ENCODE data around the gene CCL4.
"Not testable (repeated sequence)": the region's sequence is repeated elsewhere in the genome, so short reads cannot be mapped to it uniquely, and the experiment has no call there.

CCL4 gene

DNA sequence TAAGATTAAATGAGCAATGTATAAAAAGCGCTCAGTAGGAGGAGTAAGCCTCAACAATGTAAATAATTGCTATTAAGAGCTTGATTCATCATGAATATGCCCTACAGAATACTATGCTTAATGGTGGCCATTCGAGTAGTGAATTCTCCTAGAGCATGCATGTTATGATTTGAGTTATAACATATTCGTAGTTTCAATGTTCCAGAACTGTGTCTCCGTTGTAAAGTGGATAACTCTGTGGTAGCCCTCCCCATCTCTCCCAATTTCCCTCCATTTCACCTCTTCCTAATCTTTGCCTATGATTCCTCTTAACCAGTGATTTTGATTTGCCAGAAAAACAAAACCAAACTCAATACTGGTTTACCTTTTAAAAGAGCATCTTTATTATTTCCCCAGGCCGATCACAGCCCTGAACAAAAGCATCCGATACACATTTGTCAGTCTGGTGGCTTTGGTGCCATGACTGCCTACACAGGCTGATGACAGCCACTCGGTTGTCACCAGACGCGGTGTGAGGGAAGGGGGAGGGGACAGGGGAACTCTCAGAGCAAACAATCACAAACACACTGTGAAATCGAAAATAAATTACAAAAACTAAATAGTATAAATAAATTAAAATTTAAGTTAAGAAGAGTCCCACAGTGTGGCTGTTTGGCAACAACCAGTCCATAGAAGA, 15.6 kb upstream of the CCL4 start:
- not testable (repeated sequence) for DNase-seq (ENCODE audit: low read depth)

DNA sequence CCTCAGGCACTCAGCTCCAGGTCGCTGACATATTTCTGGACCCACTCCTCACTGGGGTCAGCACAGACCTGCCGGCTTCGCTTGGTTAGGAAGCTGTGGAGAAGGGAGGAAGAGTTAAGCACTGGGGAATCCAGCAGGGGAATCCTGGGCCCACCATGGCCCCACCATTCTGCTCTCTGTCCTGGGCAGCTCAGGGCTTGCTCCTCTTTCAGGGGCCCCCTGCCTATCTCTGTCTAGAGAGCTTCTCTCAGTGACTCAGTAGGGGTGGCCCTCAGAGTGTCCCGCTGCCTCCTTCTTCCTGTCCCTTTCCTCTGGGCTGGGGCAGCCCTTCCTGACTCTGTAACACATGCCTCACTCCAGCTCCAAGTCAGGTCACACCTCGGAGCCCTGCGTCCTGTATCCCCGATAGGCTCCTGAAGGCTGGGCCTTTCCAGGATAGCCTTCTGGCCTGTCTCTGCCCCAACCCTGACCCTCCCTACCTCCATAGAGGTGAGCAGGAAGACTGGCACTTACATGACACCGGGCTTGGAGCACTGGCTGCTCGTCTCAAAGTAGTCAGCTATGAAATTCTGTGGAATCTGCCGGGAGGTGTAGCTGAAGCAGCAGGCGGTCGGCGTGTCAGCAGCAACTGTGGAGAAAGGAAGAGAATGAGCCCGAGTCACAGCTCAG, 14.8 kb upstream of the CCL4 start:
- DNase-seq (ENCODE audit: low read depth): no peak

DNA sequence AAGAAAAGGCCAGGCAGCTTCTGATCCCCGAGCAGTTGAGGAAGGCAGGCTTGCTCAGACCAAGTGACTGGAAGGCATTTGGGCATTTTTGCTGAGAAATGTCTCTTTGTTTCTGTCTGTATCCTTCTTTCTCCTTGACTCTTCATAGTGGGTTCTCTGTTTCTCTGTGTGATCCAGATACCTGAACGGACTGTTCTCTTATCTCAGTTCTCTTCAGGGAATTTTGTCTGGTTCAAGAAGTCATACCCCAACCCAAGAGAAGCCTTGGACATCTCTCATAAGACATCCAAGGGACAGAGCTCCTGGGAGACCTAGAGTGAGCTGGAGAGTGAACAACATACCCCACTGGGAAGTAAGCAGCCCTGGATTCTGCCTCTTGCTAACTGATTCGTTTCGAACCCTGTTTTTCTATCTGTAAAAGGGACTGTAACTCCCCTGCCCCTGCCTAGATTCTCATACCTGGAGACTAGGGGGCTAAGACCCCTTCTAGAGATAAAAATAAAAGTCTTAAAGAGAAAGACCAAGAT, 14.2 kb upstream of the CCL4 start:
- no peak for DNase-seq (ENCODE audit: low read depth)

DNA sequence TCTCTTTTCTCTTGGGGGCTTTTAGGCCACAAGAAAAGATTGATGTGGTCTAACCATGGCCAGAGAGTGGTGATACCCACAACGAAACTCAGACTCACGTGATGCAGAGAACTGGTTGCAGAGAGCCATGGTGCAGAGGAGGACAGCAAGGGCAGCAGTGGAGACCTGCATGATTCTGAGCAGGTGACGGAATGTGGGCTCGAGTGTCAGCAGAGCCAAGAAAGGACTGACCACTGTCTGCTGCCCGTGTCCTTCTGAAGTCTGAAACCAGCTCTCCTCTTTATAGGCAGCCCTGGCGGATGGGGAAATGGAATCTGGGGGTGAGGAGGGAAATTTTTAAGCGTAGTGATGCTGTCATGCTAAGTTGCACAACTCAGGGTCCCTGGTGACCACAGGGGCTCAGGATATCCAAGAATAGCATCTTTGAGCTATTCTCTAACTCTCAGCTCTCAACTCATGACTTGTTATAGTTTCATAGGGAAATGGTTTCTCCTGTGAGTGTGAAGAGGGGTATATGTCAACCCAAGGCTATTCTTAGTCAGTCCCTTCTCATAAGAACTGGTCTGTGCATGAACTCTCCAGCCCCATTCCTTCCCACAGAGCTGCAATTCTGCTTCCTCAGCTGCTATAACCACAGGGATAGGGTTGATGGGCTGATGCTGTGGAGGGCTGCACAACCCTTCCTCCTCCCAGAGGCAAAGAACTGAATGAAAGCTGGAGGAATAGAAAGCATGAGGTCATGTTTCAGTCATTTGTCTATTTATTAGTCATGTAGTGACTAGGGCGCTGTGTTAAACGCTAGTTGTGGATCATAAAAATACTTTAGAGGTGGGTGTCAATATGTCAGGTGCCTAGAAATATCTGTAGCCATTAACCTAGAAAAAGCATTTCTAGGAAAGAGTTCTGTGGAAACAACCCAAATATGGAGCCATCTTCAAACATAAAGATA, 13.5 kb upstream of the CCL4 start, which contains the start of gene CCL3:
Gene CCL3 (minus strand): TSS at position 256 of the 949 bp plus-strand sequence. CDS start 85 bp downstream, at position 171.
- peak; percentile 32 for DNase-seq (ENCODE audit: low read depth)

DNA sequence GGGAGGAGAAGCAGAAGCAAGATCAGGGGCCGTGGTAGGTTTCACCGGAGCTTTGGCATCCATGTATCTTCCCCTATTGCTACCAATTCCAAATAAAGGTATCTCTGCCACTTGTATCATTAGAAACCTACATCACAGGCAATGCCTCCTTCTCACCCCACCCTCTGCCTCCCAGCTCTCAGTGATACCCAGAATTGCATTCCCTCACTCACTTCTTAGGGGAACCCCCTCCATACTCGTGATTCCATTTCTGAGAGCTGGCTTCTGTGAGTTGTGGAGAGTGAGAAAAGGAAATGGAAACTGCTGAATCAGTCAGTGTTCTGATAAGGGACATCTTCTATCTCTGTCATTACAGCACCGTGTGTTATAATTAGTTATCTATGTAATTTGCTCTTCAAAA, 11.4 kb upstream of the CCL4 start:
- DNase-seq (ENCODE audit: low read depth): peak; percentile 30

DNA sequence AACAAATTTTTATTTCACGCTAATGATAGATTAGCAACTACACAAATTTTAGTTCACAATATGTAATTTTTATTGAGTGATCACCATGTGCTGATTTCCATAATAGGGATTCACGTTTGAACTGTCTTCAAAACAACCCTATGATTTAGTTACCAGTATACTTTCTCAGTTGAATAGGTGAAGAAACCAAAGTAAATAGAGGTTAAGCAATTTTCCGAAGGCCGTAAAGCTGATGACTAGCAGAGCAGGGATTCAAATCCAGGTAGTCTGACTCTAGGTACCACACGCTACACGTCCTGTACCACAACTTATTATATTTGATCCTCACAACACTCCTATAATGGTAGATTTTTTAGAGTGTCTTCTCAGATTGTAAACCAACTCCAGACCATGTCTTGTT, 10.9 kb upstream of the CCL4 start:
- not testable (repeated sequence) for DNase-seq (ENCODE audit: low read depth)

DNA sequence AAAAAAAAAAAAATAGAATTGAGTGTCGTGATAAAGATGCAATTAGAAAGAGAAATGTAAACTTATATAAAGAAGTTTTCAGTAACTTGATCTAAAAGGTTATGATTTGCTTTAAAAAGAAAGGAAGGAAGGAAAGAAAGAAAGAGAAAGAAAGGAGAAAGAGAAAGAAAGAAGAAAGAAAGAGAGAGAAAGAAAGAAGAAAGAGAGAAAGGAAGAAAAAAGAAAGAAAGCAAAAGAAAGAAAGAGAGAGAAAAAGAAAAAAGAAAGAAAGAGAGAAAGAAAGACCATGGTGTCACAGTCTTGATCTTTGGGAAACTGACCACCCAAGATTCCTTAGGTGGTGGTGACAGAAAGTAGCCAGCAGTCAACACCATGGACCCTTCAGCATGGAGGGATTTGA, 9.4 kb upstream of the CCL4 start:
- no peak for DNase-seq (ENCODE audit: low read depth)

DNA sequence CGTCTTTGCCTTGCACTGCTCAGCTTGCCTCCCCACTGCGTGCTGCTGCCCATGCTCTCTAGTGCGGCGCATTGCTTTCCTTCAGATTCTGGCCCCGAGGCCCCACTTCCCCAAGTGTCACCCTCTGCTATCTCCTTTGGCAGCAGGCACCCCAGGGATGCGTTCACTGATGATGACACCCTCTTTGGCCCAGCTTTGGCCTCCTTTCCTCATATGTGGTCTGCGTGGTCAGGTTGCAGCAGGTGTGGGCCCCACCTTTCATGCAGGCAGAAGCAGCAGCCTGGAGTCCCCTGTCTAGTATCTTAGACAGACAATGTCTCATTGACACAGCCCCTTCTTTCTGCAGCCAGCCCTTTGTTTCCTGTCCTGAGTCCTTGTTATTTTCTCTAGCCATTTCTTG, 8.9 kb upstream of the CCL4 start:
- no peak for DNase-seq (ENCODE audit: low read depth)

DNA sequence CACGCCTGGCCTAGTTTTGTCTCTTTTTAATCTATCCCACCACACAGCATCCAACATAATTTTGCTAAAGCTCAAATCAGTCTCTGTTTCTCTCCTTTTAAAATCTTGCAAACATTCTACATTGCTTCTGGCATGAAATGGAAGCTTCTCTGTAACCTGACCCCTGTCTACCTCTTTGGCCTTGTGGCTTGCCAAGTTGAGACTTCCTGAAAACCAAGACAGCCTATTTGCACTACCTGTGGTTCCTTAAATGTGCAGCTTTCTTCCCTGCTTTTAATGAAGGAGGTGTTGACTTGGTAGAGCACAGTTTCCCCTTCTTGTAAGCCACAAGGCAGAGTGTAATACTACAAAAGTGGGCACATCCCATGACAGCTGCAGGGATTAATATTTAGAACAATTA, 7.6 kb upstream of the CCL4 start:
- no peak for DNase-seq (ENCODE audit: low read depth)

DNA sequence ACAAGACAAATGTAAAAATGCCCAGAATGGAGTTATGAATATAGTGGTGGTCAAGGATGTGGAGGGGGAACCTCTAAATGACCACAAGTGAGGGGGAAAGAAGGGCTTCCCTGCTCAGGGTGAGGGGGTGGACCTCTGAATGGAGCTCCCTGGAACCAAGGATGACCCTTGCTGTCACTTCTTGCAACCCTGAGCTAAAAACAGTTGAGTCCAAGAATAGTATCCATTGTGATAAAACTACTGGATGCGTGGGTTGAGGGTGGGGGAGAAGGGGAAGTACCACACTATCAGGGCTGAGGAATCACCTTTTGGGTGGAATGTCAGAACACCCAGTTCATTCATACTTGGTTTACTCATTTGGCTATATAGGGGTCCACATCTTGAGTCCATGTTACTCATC, 4.6 kb upstream of the CCL4 start:
- DNase-seq (ENCODE audit: low read depth): not testable (repeated sequence)

DNA sequence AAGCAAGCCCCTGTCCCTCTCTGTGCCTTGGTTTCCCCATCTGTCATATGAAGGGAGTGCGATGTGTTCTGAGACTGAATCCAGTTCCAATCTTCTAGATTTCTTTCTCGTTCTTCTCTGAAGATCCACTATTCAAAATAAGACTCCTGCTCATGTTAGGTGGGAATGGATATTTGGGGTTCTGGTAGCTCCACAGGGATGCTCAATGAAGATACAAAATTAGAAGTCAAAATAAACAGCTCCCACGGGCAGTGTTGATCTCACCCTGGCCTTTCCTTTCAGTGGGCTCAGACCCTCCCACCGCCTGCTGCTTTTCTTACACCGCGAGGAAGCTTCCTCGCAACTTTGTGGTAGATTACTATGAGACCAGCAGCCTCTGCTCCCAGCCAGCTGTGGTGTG, 619 bp downstream of the CCL4 start:
- not testable (repeated sequence) for DNase-seq (ENCODE audit: low read depth)

DNA sequence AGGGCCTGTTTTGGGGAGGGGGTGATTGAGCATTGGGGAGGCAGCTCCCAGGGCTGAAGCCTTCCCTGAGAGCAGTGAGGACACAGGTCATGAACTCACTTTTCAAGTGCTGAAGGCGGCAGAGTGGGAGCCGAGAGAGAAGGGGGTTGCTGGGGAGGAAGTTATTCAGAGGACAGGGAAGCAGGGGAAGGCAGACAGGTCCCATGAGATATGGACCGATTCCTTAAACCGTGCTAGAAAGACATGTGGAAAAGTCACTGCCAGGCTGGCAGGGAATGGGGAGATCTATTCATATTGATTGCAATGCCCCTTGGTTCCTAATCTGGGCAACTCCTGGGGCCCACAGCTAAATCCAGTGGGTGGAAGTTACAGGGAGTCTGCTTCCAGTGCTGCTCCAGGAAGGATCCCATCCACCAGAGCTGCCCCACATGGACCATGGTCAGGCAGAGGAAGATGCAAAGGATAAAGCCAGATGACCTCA, 1.1 kb downstream of the CCL4 start:
- no peak for DNase-seq (ENCODE audit: low read depth)

DNA sequence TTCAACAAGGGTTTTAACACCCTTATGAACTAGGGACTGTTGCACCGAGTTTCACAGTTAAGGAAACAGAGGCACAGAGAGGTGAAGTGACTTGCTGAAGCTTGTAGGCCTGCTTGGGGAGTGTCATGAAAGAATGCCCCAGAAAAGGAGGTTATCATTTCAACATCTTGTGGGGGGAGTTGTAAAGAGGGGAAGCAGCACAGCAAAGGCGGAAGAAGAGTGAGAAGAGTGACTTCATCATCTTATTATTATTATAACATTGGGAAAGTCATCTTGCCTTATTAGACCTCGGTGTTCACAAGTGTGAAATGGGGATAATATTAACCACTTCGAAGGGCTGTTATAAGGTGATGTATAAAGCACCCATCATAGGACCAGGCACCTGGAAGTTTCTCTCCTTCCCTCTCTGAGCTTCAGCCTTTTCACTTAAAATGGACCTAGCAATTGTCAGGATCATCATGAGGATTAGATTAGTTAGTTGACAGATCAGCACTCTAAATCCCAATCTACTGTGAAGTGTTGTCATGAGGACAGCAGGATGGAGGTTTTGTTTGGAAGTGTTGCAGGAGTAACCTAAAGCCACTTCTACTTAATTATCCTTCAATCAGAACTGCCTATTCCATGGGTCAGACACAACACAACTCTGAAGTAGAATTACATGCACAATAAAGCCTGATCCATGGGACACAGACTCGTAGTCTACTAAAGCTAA, 2.3 kb downstream of the CCL4 start:
- no peak for DNase-seq (ENCODE audit: low read depth)

DNA sequence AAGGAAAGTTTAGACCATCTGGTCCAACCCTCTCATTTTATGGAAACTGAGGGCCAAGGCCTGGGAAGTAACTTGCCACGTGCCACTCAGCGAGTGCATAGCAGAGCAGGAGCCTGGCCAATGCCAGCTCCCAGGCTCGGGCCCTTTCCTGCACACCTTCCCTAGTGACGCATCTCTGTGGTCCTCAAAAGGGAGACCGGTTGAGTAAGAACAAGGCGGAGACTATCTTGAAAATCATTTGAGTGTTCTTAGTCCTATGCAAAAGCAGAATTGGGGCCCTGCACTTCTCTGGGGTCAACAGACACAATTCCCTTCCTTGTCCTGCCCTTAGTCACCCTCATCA, 2.8 kb downstream of the CCL4 start:
- no peak for DNase-seq (ENCODE audit: low read depth)

DNA sequence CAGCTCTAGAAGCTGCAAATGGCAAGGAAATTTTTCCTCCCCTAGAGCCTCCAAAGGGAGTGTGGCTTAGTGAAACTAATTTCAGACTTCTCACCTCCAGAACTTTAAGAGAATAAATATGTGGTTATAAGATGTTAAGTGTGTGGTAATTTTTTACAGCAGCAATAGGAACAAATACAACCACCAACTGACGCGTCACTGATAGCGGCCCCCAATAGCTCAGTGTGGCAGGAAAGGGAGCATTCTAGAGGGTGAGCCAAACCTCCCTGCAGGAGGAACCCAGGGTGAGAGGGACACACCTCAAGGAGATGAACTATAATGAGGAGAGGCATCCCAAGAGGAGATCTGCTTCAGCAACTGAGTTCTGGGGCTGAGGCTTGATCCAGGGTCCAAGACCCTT, 4.0 kb downstream of the CCL4 start:
- DNase-seq (ENCODE audit: low read depth): no peak

DNA sequence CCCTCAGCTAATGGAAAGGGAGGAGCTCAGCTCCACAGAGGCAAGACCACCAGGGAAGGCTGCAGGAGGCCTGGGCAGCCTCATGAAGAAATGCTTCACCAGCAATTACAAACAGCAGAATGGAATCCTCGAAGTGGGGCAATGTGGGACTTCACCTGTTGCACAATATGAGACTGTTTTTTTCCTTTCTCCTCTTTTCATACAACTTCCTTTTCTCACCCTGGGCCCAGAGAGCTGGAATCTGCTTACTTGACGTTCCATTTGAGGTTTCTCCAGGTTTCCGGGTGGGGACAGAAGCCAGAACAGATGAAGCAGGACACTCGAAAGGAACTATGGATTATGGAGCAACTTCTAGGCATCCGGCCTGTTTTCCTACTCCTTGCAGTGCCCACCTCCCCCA, 4.6 kb downstream of the CCL4 start:
- not testable (repeated sequence) for DNase-seq (ENCODE audit: low read depth)

DNA sequence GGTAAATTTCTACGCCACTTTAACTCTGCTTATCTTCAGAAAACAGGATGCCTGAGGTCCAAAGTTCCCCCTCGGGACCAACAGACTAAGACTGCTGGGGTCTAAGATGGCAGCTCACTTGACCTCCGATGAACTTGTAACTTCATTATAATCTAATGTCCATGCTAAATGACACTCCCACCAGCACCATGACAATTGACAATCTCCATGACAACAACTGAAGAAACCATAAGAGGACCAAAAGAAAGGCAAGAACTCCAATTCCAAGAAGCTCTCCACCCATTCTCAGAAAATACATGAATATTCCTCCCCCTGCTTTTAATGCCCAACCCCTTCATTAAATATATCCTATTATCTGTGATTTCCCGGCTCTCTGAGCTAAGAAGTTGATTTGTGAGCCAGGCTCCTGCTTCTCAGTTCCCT, 7.5 kb downstream of the CCL4 start:
- DNase-seq (ENCODE audit: low read depth): no peak

DNA sequence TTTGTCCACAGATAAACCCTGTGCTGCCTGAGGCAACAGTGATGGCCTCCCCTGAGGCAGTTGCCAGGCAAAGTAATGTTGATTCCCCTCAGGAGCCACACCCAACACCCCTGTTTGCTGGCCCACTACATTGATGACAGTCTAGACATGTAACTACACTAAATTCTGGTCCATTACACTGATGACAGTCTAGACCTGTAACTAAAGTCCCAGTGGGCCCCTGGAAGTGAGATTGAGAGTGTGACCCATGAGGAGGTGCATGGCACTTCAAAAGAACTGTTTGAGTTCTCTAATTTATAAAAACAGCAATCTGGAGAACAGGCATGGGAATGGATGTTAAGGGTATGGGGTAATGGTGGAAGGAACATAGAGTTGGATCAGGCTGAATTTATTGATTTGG, 8.9 kb downstream of the CCL4 start:
- no peak for DNase-seq (ENCODE audit: low read depth)

DNA sequence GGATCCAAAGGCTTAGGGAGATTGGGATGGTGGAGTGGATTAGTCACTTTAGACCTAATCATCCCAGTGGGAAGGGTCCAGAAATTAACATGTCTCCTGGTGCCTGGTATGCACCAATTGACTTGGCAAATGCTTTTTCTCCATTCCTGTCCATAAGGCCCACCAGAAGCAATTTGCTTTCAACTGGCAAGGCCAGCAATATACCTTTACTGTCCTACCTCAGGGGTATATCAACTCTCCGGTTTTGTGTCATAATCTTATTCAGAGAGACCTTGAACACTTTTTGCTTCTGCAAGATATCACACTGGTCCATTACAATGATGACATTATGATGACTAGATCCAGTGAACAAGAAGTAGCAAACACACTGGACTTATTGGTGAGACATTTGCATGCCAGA, 9.5 kb downstream of the CCL4 start:
- DNase-seq (ENCODE audit: low read depth): not testable (repeated sequence)

DNA sequence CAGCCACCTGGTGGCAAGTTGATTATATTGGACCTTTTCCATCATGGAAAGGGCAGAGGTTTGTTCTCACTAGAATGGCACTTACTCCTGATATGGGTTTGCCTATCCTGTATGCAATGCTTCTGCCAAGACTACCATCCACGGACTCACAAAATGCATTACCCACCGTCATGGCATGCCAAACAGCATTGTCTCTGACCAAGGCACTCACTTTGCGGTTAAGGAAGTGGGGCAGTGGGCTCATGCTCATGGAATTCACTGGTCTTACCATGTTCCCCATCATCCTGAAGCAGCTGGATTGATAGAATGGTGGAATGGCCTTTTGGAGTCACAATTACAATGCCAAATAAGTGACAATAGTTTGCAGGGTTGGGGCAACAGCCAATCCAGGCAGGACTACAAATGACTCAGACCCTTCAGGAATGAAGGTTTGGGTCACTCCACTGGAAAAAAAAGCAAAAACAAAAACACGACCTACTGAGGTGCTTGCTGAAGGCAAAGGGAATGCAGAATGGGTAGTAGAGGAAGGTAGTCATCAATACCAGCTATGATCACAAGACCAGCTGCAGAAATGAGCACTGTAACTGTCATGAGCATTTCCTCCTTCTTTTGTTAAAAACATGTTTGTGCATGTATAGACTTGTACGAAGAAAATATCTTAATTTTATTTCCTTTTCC, 11.5 kb downstream of the CCL4 start:
- DNase-seq (ENCODE audit: low read depth): not testable (repeated sequence)

DNA sequence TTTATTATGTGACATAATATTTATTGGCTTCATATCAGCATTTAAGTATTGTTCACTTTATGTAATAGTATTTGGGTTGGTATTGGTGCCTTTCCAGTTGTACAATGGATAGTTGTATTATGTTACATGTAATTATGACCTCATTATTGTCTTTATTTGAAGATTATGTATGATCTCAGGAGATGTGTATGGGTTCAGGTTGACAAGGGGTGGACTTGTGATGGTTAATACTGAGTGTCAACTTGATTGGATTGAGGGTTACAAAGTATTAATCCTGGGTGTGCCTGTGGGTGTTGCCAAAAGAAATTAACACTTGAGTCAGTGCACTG, 12.0 kb downstream of the CCL4 start:
- DNase-seq (ENCODE audit: low read depth): not testable (repeated sequence)
